ENCODE data around the gene MYLK. TPM values are rescaled to one million over a fixed set of nuclear protein-coding genes. Genes with fewer than 3 reads are reported as not detected.

The MYLK gene
- total and polyA plus RNA-seq, 10 of the 15 experiments (the other 5 are each of a cell fraction or from before 2014, with no cell fraction given), result 0.04 to 1.6 (median 0.42) TPM; not detected in 1

GRCh38 chr3:123792473-123793201 is 91.5 kb downstream of the MYLK start:
- TF ChIP-seq SMAD5 (IDR thresholded peaks at IDR 0.05; ENCODE audit: low read depth), result no peak
- no peak for TF ChIP-seq CREM (IDR thresholded peaks at IDR 0.05; ENCODE audit: low read depth)
- no peak for TF ChIP-seq FOXK2 (IDR thresholded peaks at IDR 0.05)
- TF ChIP-seq SP1 (IDR thresholded peaks at IDR 0.05; ENCODE audit: low read depth, low read length), result no peak
- no peak for TF ChIP-seq ZNF622 (IDR thresholded peaks at IDR 0.05)
- TF ChIP-seq NRF1 (conservative IDR thresholded peaks at IDR 0.05; ENCODE audit: low read depth, low read length), result no peak
- no peak for TF ChIP-seq SKIL (IDR thresholded peaks at IDR 0.05; ENCODE audit: low read depth, poor library complexity, severe bottlenecking)
- TF ChIP-seq RAD21 (IDR thresholded peaks at IDR 0.05; ENCODE audit: insufficient read depth, low read depth, low read length), result no peak
- H3K79me2 ChIP-seq (ENCODE audit: control insufficient read depth, insufficient read depth, low read length), result no peaks in the 10 kb centered on the region
- H3K36me3 ChIP-seq (ENCODE audit: control insufficient read depth in 2 of 2, insufficient read depth in 2 of 2, low read length in 1 of 2), result no peaks in the 10 kb centered on the region
- no peaks in the 10 kb centered on the region for H3K4me1 ChIP-seq (ENCODE audit: control insufficient read depth, insufficient read depth, low read length)
- ATAC-seq (no peak), FAIRE-seq (no peak), DNase-seq (ENCODE audit: low read depth, low spot score) (no peak)
- BruUV-seq (replicated peaks), result no TSS peak
- H3K27ac ChIP-seq (ENCODE audit: control insufficient read depth, insufficient read depth), result no peak overlapping the region
- 10% methylated on average over 6 of the region's 6 CpGs for WGBS (ENCODE audit: insufficient coverage, insufficient replicate concordance, low lambda C conversion rate, missing lambda C conversion rate)
- ChIA-PET RAD21 (ENCODE audit: unreplicated experiment) (no interaction called here), CTCF (no interaction called here), SMC1A (ENCODE audit: uncharacterized antibody, unreplicated experiment) (no interaction called here), POLR2A (no interaction called here)
- 0 out of 4 replicates have a peak, but pooled peaks cover 0 to 2% of the 10 kb centered on the region in 2 experiments for H3K27me3 ChIP-seq (replicated peaks in 1 of 2; ENCODE audit: control insufficient read depth in 2 of 2, insufficient read depth in 2 of 2, low read length in 1 of 2)
- no peak overlapping the region for H3K4me3 ChIP-seq
- H2AFZ ChIP-seq (ENCODE audit: control insufficient read depth, low read depth, low read length), result no peak overlapping the region
- intact Hi-C loops (cut with micrococcal nuclease; ENCODE audit: unreplicated experiment) (no loop called here), in situ Hi-C loops (cut with MboI) (no loop called here)
- no peaks in the 10 kb centered on the region for H3K9me3 ChIP-seq (replicated peaks; ENCODE audit: control insufficient read depth, insufficient read depth, low read length)
- no peaks in the 10 kb centered on the region for H4K20me1 ChIP-seq (ENCODE audit: control insufficient read depth, insufficient read depth)
- H3K9ac ChIP-seq (ENCODE audit: control insufficient read depth, insufficient read depth, low read length), result no peak overlapping the region
- no peak overlapping the region for H3K4me2 ChIP-seq (ENCODE audit: control insufficient read depth, insufficient read depth)
